B cell (primary cell): ENCODE data around the gene TUG1. TPM values are rescaled to one million over a fixed set of nuclear protein-coding genes. Genes with fewer than 3 reads are reported as not detected.

Experiments
- ATAC-seq: fragments of 200-7000 bp; cut with Tn5 transposase; one replicate; pipeline ENCODE4 v1.10.0; 2021; ENCODE audit warnings: low read depth, mild to moderate bottlenecking, moderate number of reproducible peaks, moderate library complexity
- CTCF ChIA-PET: fragments of 350-600 bp; sonication (Branson Sonifier 250); formaldehyde crosslinking; loops from one replicate; lab custom pipeline; 2021; ENCODE audit warnings: antibody characterized with exemption, inconsistent platforms; lab: Charles Lee
- POLR2A ChIA-PET: fragments of 350-600 bp; sonication (Branson Sonifier 250); formaldehyde crosslinking; loops from one replicate; lab custom pipeline; 2021; ENCODE audit warnings: antibody characterized with exemption; lab: Charles Lee
- DNase-seq: peaks from one replicate; pipeline ENCODE4 v3.0.0; 2013
- H2AFZ ChIP-seq: 2 replicates; pipeline ENCODE4 v1.6.1; 2012; ENCODE audit warnings: mild to moderate bottlenecking, low read depth, low read length; ENCODE audit not compliant: insufficient read depth, poor library complexity, severe bottlenecking
- H3K27ac ChIP-seq, 2 donors: 1 replicate in 1 of 2; 2 replicates in 1 of 2; pipeline ENCODE4 v1.5.1; 2012 to 2013; ENCODE audit warnings: low read length in 2 of 2, mild to moderate bottlenecking in 2 of 2, moderate library complexity in 1 of 2
- H3K27me3 ChIP-seq, 4 experiments: fragments of 200-600 bp in 1 of 4; sonication (generic) in 1 of 4; replicated peaks in 1 of 4; 1 replicate in 2 of 4; 2 replicates in 2 of 4; pipeline versions ENCODE4 v1.6.1 to v1.7.0; 2013 to 2016; ENCODE audit warnings: low read length in 3 of 4, mild to moderate bottlenecking in 2 of 4, mixed read lengths in 1 of 4, moderate library complexity in 1 of 4; ENCODE audit not compliant: insufficient read depth in 4 of 4, control insufficient read depth in 3 of 4; ENCODE audit errors: control extremely low read depth in 1 of 4
- H3K36me3 ChIP-seq, 2 experiments: replicated peaks in 1 of 2; 1 replicate in 1 of 2; 2 replicates in 1 of 2; pipeline versions ENCODE4 v1.6.1 to v1.7.1; 2013; ENCODE audit warnings: low read length in 1 of 2; ENCODE audit not compliant: insufficient read depth in 2 of 2, control insufficient read depth in 1 of 2; ENCODE audit errors: control extremely low read depth in 1 of 2, extremely low read depth in 1 of 2
- H3K4me1 ChIP-seq, 2 donors: fragments of 200-600 bp in 1 of 2; sonication (generic) in 1 of 2; 1 replicate in 1 of 2; 2 replicates in 1 of 2; pipeline versions ENCODE4 v1.5.1 to v1.6.1; 2013 to 2017; ENCODE audit warnings: low read length in 2 of 2; ENCODE audit not compliant: control insufficient read depth in 2 of 2, insufficient read depth in 2 of 2
- H3K4me2 ChIP-seq: replicated peaks from 2 replicates; pipeline ENCODE3; 2012; ENCODE audit warnings: mild to moderate bottlenecking, low read depth, low read length; ENCODE audit not compliant: poor library complexity, severe bottlenecking
- H3K4me3 ChIP-seq, 5 experiments: fragments of 200-600 bp in 1 of 5; sonication (generic) in 1 of 5; 1 replicate in 3 of 5; 2 replicates in 2 of 5; pipeline versions ENCODE4 v1.5.1 to v1.7.0; 2011 to 2016; ENCODE audit warnings: low read length in 4 of 5, mild to moderate bottlenecking in 4 of 5, low read depth in 2 of 5, control low read depth in 1 of 5, moderate library complexity in 1 of 5; ENCODE audit not compliant: insufficient read depth in 1 of 5; ENCODE audit errors: control extremely low read depth in 1 of 5, extremely low read depth in 1 of 5
- H3K79me2 ChIP-seq: fragments of 200-600 bp; sonication (generic); one replicate; pipeline ENCODE4 v1.6.0; 2016; ENCODE audit warnings: low read length; ENCODE audit not compliant: control insufficient read depth, insufficient read depth
- H3K9ac ChIP-seq: fragments of 200-600 bp; sonication (generic); 2 replicates; pipeline ENCODE4 v1.6.1; 2017; ENCODE audit warnings: mild to moderate bottlenecking, low read length, moderate library complexity
- H3K9me3 ChIP-seq, 3 donors: one replicate each; pipeline versions ENCODE4 v1.6.1 to v1.7.1; 2013; ENCODE audit warnings: low read length in 2 of 3; ENCODE audit not compliant: control insufficient read depth in 2 of 3, insufficient read depth in 1 of 3; ENCODE audit errors: control extremely low read depth in 1 of 3
- H4K20me1 ChIP-seq: 2 replicates; pipeline ENCODE4 v1.6.0; 2012; ENCODE audit warnings: mild to moderate bottlenecking, low read length; ENCODE audit not compliant: insufficient read depth, control insufficient read depth, poor library complexity, severe bottlenecking
- H3K27ac Mint-ChIP-seq: one replicate; pipeline ENCODE4 v1.8.0; 2021; ENCODE audit warnings: mixed read lengths
- H3K27me3 Mint-ChIP-seq: one replicate; pipeline ENCODE4 v1.8.0; 2021; ENCODE audit warnings: mixed read lengths
- H3K4me1 Mint-ChIP-seq: one replicate; pipeline ENCODE4 v1.8.0; 2021; ENCODE audit warnings: mixed read lengths
- H3K4me3 Mint-ChIP-seq: one replicate; pipeline ENCODE4 v1.8.0; 2021; ENCODE audit warnings: mixed read lengths
- H3K9me3 Mint-ChIP-seq: one replicate; pipeline ENCODE4 v1.8.0; 2022; ENCODE audit warnings: mixed read lengths; ENCODE audit not compliant: insufficient read depth
- EZH2 ChIP-seq: IDR thresholded peaks from 2 replicates; pipeline ENCODE4 v1.6.1; 2012; ENCODE audit warnings: borderline replicate concordance, low read depth, mild to moderate bottlenecking, moderate library complexity, low read length; ENCODE audit not compliant: insufficient read depth, poor library complexity, severe bottlenecking
- WGBS: methylation state at CpG from one replicate; pipeline ENCODE4 v1.1.5; 2013; ENCODE audit warnings: missing lambda C conversion rate; ENCODE audit not compliant: insufficient coverage; 5-methylcytosine and 5-hydroxymethylcytosine counted together
- intact Hi-C: fragments of 100-400 bp; cut with micrococcal nuclease; formaldehyde crosslinking; loops from one replicate; pipeline ENCODE4 v1.10.0; 2022
- polyA plus RNA-seq: library from polyadenylated mRNA; depleted of rRNA; stranded (reverse); fragments of >200 nt; gene quantifications from 2 replicates; pipeline ENCODE4 v1.2.3, GENCODE V29; 2012
- total RNA-seq, 2 donors: library from RNA; stranded (reverse); fragments of 120-200 nt in 1 of 2; gene quantifications; 1 replicate in 1 of 2; 2 replicates in 1 of 2; pipeline versions ENCODE4 v1.2.3 to v1.2.4, GENCODE V29; 2013 to 2022
- TF ChIP-seq, protein P1 (sequence below): fragments of 200-600 bp; IDR thresholded peaks from one replicate; pipeline ENCODE4 v1.8.0; 2022; ENCODE audit warnings: antibody characterized with exemption, mild to moderate bottlenecking

Gene TUG1
- total and polyA plus RNA-seq, 2 donors (not counting 1 experiment from before 2014, with no cell fraction given): 78.9 to 110 TPM

DNA sequence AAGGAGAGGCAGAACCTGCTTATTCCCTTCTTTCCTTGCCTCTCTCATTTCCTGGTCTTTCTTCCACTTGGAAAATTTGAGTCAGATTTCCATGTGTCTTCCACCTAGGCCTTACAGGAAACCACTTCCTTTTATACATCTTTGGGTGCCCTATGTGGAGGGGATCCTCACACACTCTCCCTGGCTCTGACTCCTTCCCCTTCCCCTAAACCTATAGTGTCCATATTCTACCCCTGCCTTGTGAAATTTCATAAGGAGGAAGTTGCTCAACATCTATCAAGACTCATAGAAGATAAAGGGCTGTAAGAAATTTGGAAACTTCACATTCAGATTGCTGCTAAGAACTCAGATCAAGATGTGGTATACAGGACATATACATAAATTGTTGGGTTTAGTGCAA lies 20.4 kb downstream of the TUG1 start:
- Histone ChIP-seq H3K27me3 (peaks cover 0 to 4% (median 0%) of the 10 kb centered on the region in 4 experiments), H3K4me1 (no peaks in the 10 kb centered on the region), H2AFZ (no peak overlapping the region), H3K27ac (no peak overlapping the region), H3K36me3 (no peaks in the 10 kb centered on the region), H3K79me2 (no peaks in the 10 kb centered on the region), H4K20me1 (no peaks in the 10 kb centered on the region), H3K4me3 (no peak overlapping the region), H3K4me2 (no peak overlapping the region), H3K9me3 (peaks cover 3 to 47% (median 39%) of the 10 kb centered on the region in 3 donors), H3K9ac (no peak overlapping the region)
- H3K27ac Mint-ChIP-seq: no peak overlapping the region
- no peaks in the 10 kb centered on the region for H3K27me3 Mint-ChIP-seq
- DNase-seq: no peak
- peaks cover 14% of the 10 kb centered on the region for H3K9me3 Mint-ChIP-seq
- no peak overlapping the region for H3K4me3 Mint-ChIP-seq
- ATAC-seq: no peak
- POLR2A ChIA-PET: no interaction called here
- TF ChIP-seq, protein P1, sequence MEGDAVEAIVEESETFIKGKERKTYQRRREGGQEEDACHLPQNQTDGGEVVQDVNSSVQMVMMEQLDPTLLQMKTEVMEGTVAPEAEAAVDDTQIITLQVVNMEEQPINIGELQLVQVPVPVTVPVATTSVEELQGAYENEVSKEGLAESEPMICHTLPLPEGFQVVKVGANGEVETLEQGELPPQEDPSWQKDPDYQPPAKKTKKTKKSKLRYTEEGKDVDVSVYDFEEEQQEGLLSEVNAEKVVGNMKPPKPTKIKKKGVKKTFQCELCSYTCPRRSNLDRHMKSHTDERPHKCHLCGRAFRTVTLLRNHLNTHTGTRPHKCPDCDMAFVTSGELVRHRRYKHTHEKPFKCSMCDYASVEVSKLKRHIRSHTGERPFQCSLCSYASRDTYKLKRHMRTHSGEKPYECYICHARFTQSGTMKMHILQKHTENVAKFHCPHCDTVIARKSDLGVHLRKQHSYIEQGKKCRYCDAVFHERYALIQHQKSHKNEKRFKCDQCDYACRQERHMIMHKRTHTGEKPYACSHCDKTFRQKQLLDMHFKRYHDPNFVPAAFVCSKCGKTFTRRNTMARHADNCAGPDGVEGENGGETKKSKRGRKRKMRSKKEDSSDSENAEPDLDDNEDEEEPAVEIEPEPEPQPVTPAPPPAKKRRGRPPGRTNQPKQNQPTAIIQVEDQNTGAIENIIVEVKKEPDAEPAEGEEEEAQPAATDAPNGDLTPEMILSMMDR: no peak
- TF ChIP-seq EZH2: no peak
- no peaks in the 10 kb centered on the region for H3K4me1 Mint-ChIP-seq
- intact Hi-C loops: no loop called here
- CTCF ChIA-PET: no interaction called here

DNA sequence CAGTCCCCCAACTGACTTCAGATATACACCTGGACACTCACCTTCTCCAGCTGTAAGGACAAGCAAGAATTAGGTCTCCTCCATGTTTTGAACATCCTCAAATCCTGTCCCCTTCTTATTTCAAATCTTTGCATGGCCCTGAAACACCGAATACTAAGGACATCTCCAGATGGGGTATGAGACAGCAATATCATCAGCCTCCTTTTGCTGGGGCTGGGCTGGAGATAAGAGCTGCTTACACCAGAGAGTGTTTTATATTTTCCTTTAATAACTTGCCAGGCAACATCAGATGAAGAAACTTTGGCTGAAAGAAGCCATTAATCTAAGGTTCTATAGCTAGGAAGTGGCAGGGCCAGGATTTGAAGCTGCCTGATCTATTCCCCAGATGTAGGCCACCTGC lies 21.6 kb downstream of the TUG1 start:
- WGBS: no CpG with 5 or more reads among the region's 1 CpG
- Histone ChIP-seq H3K4me3 (no peak overlapping the region), H3K27ac (no peak overlapping the region), H3K4me2 (no peak overlapping the region), H3K9me3 (peaks cover 1 to 36% (median 34%) of the 10 kb centered on the region in 3 donors), H3K36me3 (no peaks in the 10 kb centered on the region), H3K27me3 (peaks cover 0 to 4% (median 0%) of the 10 kb centered on the region in 4 experiments), H3K79me2 (no peaks in the 10 kb centered on the region), H4K20me1 (no peaks in the 10 kb centered on the region), H2AFZ (no peak overlapping the region), H3K9ac (no peak overlapping the region), H3K4me1 (peaks cover 0 to 4% of the 10 kb centered on the region in 2 donors)
- H3K27ac Mint-ChIP-seq: no peak overlapping the region
- CTCF ChIA-PET: no interaction called here
- TF ChIP-seq EZH2: no peak
- TF ChIP-seq, protein P1: no peak
- peaks cover 8% of the 10 kb centered on the region for H3K4me1 Mint-ChIP-seq
- POLR2A ChIA-PET: interaction anchor here (0.7 kb wide), 1 partner anchor 22 kb away, joined by 3 read pairs; the partner anchor contains the start of genes MORC2 and TUG1
- H3K27me3 Mint-ChIP-seq: no peaks in the 10 kb centered on the region
- intact Hi-C loops: no loop called here
- DNase-seq (no peak), ATAC-seq (no peak)
- H3K9me3 Mint-ChIP-seq: peaks cover 14% of the 10 kb centered on the region
- no peak overlapping the region for H3K4me3 Mint-ChIP-seq
